Progenitor cell of endocrine pancreas (in vitro differentiated cells): ENCODE measurements around the gene RBFOX2. TPM values are rescaled to one million over a fixed set of nuclear protein-coding genes. Genes with fewer than 3 reads are reported as not detected.
"Not testable (repeated sequence)": the region's sequence is repeated elsewhere in the genome, so short reads cannot be mapped to it uniquely, and the experiment has no call there.

ENCODE experiments used
- DNase-seq: peaks from one replicate; pipeline ENCODE4 v3.0.0; 2021; ENCODE audit warnings: low spot score; ENCODE audit not compliant: unreplicated experiment
- H3K27ac Mint-ChIP-seq: 2 replicates; pipeline ENCODE4 v1.8.0; 2021; ENCODE audit warnings: mild to moderate bottlenecking, moderate library complexity, mixed read lengths
- H3K27me3 Mint-ChIP-seq: 2 replicates; pipeline ENCODE4 v1.8.0; 2021; ENCODE audit warnings: mixed read lengths
- H3K36me3 Mint-ChIP-seq: 2 replicates; pipeline ENCODE4 v1.8.0; 2022; ENCODE audit warnings: mixed read lengths; ENCODE audit not compliant: insufficient read depth
- H3K4me1 Mint-ChIP-seq: 2 replicates; pipeline ENCODE4 v1.8.0; 2021; ENCODE audit warnings: low read depth, mixed read lengths
- H3K4me3 Mint-ChIP-seq: 2 replicates; pipeline ENCODE4 v1.8.0; 2021; ENCODE audit warnings: low read depth, mild to moderate bottlenecking, moderate library complexity, mixed read lengths
- H3K9me3 Mint-ChIP-seq: 2 replicates; pipeline ENCODE4 v1.8.0; 2021; ENCODE audit warnings: low read depth, mixed read lengths
- CTCF ChIP-seq: fragments of 200-600 bp; sonication (generic); IDR thresholded peaks from one replicate; pipeline ENCODE4 v1.5.0; 2021; ENCODE audit warnings: antibody characterized with exemption, mild to moderate bottlenecking; ENCODE audit not compliant: unreplicated experiment
- total RNA-seq: library from RNA; stranded (reverse); gene quantifications from 2 replicates; pipeline ENCODE4 v1.2.1, GENCODE V29; 2021

The RBFOX2 gene
- total RNA-seq, 1 donor from 2014 or later, result 140 TPM

- Mint-ChIP-seq H3K27me3 (no peaks in the 10 kb centered on the region), H3K4me3 (peak overlapping the region; percentile 89), H3K36me3 (peaks cover 8% of the 10 kb centered on the region), H3K4me1 (peaks cover 38% of the 10 kb centered on the region), H3K27ac (peak overlapping the region; percentile 89), H3K9me3 (no peaks in the 10 kb centered on the region)
- no peak for DNase-seq
- no peak for TF ChIP-seq CTCF
Observed at GRCh38 chr22:36027579-36027934, 1.1 kb downstream of the RBFOX2 start.

- TF ChIP-seq CTCF, result no peak
- Mint-ChIP-seq H3K27me3 (no peaks in the 10 kb centered on the region), H3K36me3 (peaks cover 8% of the 10 kb centered on the region), H3K4me1 (peaks cover 44% of the 10 kb centered on the region), H3K27ac (peak overlapping the region; percentile 92), H3K4me3 (peak overlapping the region; percentile 89), H3K9me3 (no peaks in the 10 kb centered on the region)
- no peak for DNase-seq
Observed at GRCh38 chr22:36026741-36027140, 1.9 kb downstream of the RBFOX2 start.

- Mint-ChIP-seq H3K27me3 (no peaks in the 10 kb centered on the region), H3K4me3 (no peak overlapping the region), H3K4me1 (peaks cover 58% of the 10 kb centered on the region), H3K36me3 (peaks cover 11% of the 10 kb centered on the region), H3K27ac (peak overlapping the region; percentile 26), H3K9me3 (no peaks in the 10 kb centered on the region)
- TF ChIP-seq CTCF, result no peak
- no peak for DNase-seq
Observed at GRCh38 chr22:36022697-36023096, 5.9 kb downstream of the RBFOX2 start.

GRCh38 chr22:36022162-36022561 lies 6.5 kb downstream of the RBFOX2 start:
- peak overlapping the region; percentile 4 for H3K27ac Mint-ChIP-seq
- no peak overlapping the region for H3K4me3 Mint-ChIP-seq
- H3K4me1 Mint-ChIP-seq, result peaks cover 56% of the 10 kb centered on the region

GRCh38 chr22:36021606-36022153 lies 6.9 kb downstream of the RBFOX2 start:
- Mint-ChIP-seq H3K27me3 (no peaks in the 10 kb centered on the region), H3K27ac (peak overlapping the region; percentile 4), H3K36me3 (peaks cover 11% of the 10 kb centered on the region), H3K4me1 (peaks cover 56% of the 10 kb centered on the region), H3K9me3 (no peaks in the 10 kb centered on the region), H3K4me3 (no peak overlapping the region)
- TF ChIP-seq CTCF, result no peak
- DNase-seq, result no peak

More at GRCh38 chr22:36022162-36022561, 6.5 kb downstream of the RBFOX2 start:
- no peak for TF ChIP-seq CTCF
- no peak for DNase-seq
- Mint-ChIP-seq H3K36me3 (peaks cover 11% of the 10 kb centered on the region), H3K27me3 (no peaks in the 10 kb centered on the region), H3K9me3 (no peaks in the 10 kb centered on the region)

GRCh38 chr22:36020865-36021264 lies 7.8 kb downstream of the RBFOX2 start:
- H3K27me3 Mint-ChIP-seq, H3K9me3 Mint-ChIP-seq, H3K4me3 Mint-ChIP-seq: not testable (repeated sequence)

More at GRCh38 chr22:36020865-36021264, 7.8 kb downstream of the RBFOX2 start:
- DNase-seq, H3K27ac Mint-ChIP-seq, H3K36me3 Mint-ChIP-seq: not testable (repeated sequence)
- peaks cover 59% of the 10 kb centered on the region for H3K4me1 Mint-ChIP-seq
